ENCODE measurements around the gene XRN2.

Gene XRN2

GRCh38 chr20:21371193-21371592, 68.1 kb downstream of the XRN2 start:
- H3K4me1 ChIP-seq (ENCODE audit: insufficient read depth, poor library complexity, severe bottlenecking) = no peaks in the 10 kb centered on the region
- no peak overlapping the region for H3K27ac ChIP-seq (ENCODE audit: poor library complexity, severe bottlenecking)
- H3K36me3 ChIP-seq (ENCODE audit: low read depth) = peaks cover 63% of the 10 kb centered on the region
- ATAC-seq (ENCODE audit: low read depth) = no peak
- H3K9me3 ChIP-seq (ENCODE audit: severe bottlenecking) = no peaks in the 10 kb centered on the region
- H3K4me3 ChIP-seq (ENCODE audit: severe bottlenecking) = no peak overlapping the region
- no peaks in the 10 kb centered on the region for H3K27me3 ChIP-seq (ENCODE audit: insufficient read depth, poor library complexity, severe bottlenecking)
- no peak for TF ChIP-seq CTCF (IDR thresholded peaks at IDR 0.05; ENCODE audit: poor library complexity, severe bottlenecking)
- no peak for DNase-seq (ENCODE audit: low spot score)

- H3K9me3 ChIP-seq (ENCODE audit: severe bottlenecking) = no peaks in the 10 kb centered on the region
- DNase-seq (ENCODE audit: low spot score) = no peak
- H3K4me3 ChIP-seq (ENCODE audit: severe bottlenecking) = no peak overlapping the region
- no peak for TF ChIP-seq CTCF (IDR thresholded peaks at IDR 0.05; ENCODE audit: poor library complexity, severe bottlenecking)
- H3K27me3 ChIP-seq (ENCODE audit: insufficient read depth, poor library complexity, severe bottlenecking) = no peaks in the 10 kb centered on the region
- no peak overlapping the region for H3K27ac ChIP-seq (ENCODE audit: poor library complexity, severe bottlenecking)
- ATAC-seq (ENCODE audit: low read depth) = no peak
- no peaks in the 10 kb centered on the region for H3K4me1 ChIP-seq (ENCODE audit: insufficient read depth, poor library complexity, severe bottlenecking)
- H3K36me3 ChIP-seq (ENCODE audit: low read depth) = peaks cover 55% of the 10 kb centered on the region
Observed at GRCh38 chr20:21372016-21372415, 68.9 kb downstream of the XRN2 start.

DNA sequence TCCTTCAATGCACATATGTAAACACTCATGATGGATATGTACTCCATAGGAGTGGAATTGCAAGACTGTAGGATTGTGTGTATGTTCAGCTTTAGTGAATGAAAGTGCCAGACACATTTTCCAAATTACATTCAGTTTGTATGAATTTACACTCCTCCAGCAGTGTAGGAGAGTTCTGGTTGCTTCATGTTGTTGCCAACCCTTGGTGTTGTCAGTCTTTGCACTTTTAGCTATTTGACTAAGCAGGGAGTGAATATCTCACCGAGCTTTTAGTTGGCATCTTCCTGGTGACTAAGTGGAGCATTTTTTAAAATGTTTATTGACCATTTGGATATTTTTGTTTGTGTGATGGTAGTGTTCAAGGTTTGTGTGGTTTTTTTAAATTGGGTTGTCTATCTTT, 70.3 kb downstream of the XRN2 start:
- Histone ChIP-seq H3K36me3 (ENCODE audit: low read depth) (peaks cover 40% of the 10 kb centered on the region), H3K27me3 (ENCODE audit: insufficient read depth, poor library complexity, severe bottlenecking) (no peaks in the 10 kb centered on the region), H3K27ac (ENCODE audit: poor library complexity, severe bottlenecking) (no peak overlapping the region), H3K9me3 (ENCODE audit: severe bottlenecking) (no peaks in the 10 kb centered on the region), H3K4me3 (ENCODE audit: severe bottlenecking) (no peak overlapping the region), H3K4me1 (ENCODE audit: insufficient read depth, poor library complexity, severe bottlenecking) (no peaks in the 10 kb centered on the region)
- no peak for ATAC-seq (ENCODE audit: low read depth)
- no peak for DNase-seq (ENCODE audit: low spot score)
- TF ChIP-seq CTCF (IDR thresholded peaks at IDR 0.05; ENCODE audit: poor library complexity, severe bottlenecking) = no peak

DNA sequence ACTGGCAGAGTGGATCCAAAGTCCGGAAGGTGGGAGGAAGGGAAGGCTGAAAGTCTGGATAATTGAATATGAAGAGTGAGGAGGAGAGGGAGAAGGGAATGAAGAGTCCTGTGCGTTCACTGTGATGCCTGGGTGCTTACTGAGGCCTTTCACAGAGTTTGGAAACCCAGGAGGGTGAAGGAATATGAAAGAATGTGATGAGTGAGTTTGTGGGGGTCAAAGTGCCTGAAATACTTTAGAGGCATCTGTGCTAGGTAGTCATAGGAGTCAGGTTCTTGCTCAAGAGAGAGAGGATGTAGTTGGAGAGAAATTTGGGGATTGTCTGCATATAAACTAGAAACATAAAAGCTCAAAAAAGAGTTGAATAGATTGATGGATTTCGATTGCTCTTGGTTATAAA, 73.5 kb downstream of the XRN2 start:
- DNase-seq (ENCODE audit: low spot score) (no peak), ATAC-seq (ENCODE audit: low read depth) (no peak; the same call in 2 of the 3 replicates)
- Histone ChIP-seq H3K9me3 (ENCODE audit: severe bottlenecking) (no peaks in the 10 kb centered on the region), H3K36me3 (ENCODE audit: low read depth) (peaks cover 35% of the 10 kb centered on the region), H3K27me3 (ENCODE audit: insufficient read depth, poor library complexity, severe bottlenecking) (no peaks in the 10 kb centered on the region), H3K4me1 (ENCODE audit: insufficient read depth, poor library complexity, severe bottlenecking) (no peaks in the 10 kb centered on the region), H3K27ac (ENCODE audit: poor library complexity, severe bottlenecking) (no peak overlapping the region), H3K4me3 (ENCODE audit: severe bottlenecking) (no peak overlapping the region)
- no peak for TF ChIP-seq CTCF (IDR thresholded peaks at IDR 0.05; ENCODE audit: poor library complexity, severe bottlenecking)

GRCh38 chr20:21377701-21378100, 74.6 kb downstream of the XRN2 start:
- DNase-seq (ENCODE audit: low spot score) (no peak), ATAC-seq (ENCODE audit: low read depth) (no peak)
- Histone ChIP-seq H3K4me1 (ENCODE audit: insufficient read depth, poor library complexity, severe bottlenecking) (no peaks in the 10 kb centered on the region), H3K4me3 (ENCODE audit: severe bottlenecking) (no peak overlapping the region), H3K27me3 (ENCODE audit: insufficient read depth, poor library complexity, severe bottlenecking) (no peaks in the 10 kb centered on the region), H3K27ac (ENCODE audit: poor library complexity, severe bottlenecking) (no peak overlapping the region), H3K36me3 (ENCODE audit: low read depth) (peaks cover 32% of the 10 kb centered on the region), H3K9me3 (ENCODE audit: severe bottlenecking) (no peaks in the 10 kb centered on the region)
- TF ChIP-seq CTCF (IDR thresholded peaks at IDR 0.05; ENCODE audit: poor library complexity, severe bottlenecking) = no peak
